Effector memory CD4-positive, alpha-beta T cell (primary cell): ENCODE results near the gene PTPRK.

Experiments
- DNase-seq, 3 donors: peaks; one replicate each; pipeline ENCODE4 v3.0.0-alpha.2; 2020
- H3K27ac ChIP-seq: 2 replicates; pipeline ENCODE4 v1.7.0; 2013; ENCODE audit warnings: mild to moderate bottlenecking, low read length, moderate library complexity; ENCODE audit not compliant: insufficient read depth, poor library complexity, severe bottlenecking
- H3K27me3 ChIP-seq: replicated peaks from 2 replicates; pipeline ENCODE4 v1.7.0; 2013; ENCODE audit warnings: mild to moderate bottlenecking, low read length; ENCODE audit not compliant: insufficient read depth, control insufficient read depth, poor library complexity, severe bottlenecking
- H3K36me3 ChIP-seq: 2 replicates; pipeline ENCODE4 v1.7.0; 2013; ENCODE audit warnings: mild to moderate bottlenecking, low read length, moderate library complexity; ENCODE audit not compliant: control insufficient read depth, insufficient read depth
- H3K4me1 ChIP-seq: 2 replicates; pipeline ENCODE4 v1.7.0; 2013; ENCODE audit warnings: low read length, mild to moderate bottlenecking; ENCODE audit not compliant: control insufficient read depth, insufficient read depth, poor library complexity, severe bottlenecking
- H3K4me3 ChIP-seq: 2 replicates; pipeline ENCODE4 v1.7.0; 2013; ENCODE audit warnings: low read length, low read depth, mild to moderate bottlenecking; ENCODE audit not compliant: insufficient read depth, poor library complexity, severe bottlenecking
- H3K9me3 ChIP-seq: 2 replicates; pipeline ENCODE4 v1.7.0; 2013; ENCODE audit warnings: mild to moderate bottlenecking, low read length, moderate library complexity; ENCODE audit not compliant: control insufficient read depth

PTPRK gene

GRCh38 chr6:128478230-128479047, 42.0 kb downstream of the PTPRK start:
- Histone ChIP-seq H3K27ac (no peak overlapping the region), H3K4me3 (peak overlapping the region; percentile 7), H3K36me3 (no peaks in the 10 kb centered on the region), H3K9me3 (no peaks in the 10 kb centered on the region), H3K27me3 (no peaks in the 10 kb centered on the region), H3K4me1 (no peaks in the 10 kb centered on the region)
- DNase-seq = no peak

- Histone ChIP-seq H3K9me3 (no peaks in the 10 kb centered on the region), H3K4me3 (no peak overlapping the region), H3K27me3 (no peaks in the 10 kb centered on the region), H3K27ac (no peak overlapping the region), H3K4me1 (no peaks in the 10 kb centered on the region), H3K36me3 (no peaks in the 10 kb centered on the region)
- no peak for DNase-seq
Measured at GRCh38 chr6:128474933-128475332, 45.5 kb downstream of the PTPRK start.

- Histone ChIP-seq H3K9me3 (no peaks in the 10 kb centered on the region), H3K4me1 (no peaks in the 10 kb centered on the region), H3K27me3 (no peaks in the 10 kb centered on the region), H3K4me3 (no peak overlapping the region), H3K36me3 (no peaks in the 10 kb centered on the region), H3K27ac (no peak overlapping the region)
- no peak for DNase-seq
Measured at GRCh38 chr6:128474481-128474880, 45.9 kb downstream of the PTPRK start.

- Histone ChIP-seq H3K4me1 (no peaks in the 10 kb centered on the region), H3K27ac (no peak overlapping the region), H3K9me3 (no peaks in the 10 kb centered on the region), H3K27me3 (no peaks in the 10 kb centered on the region), H3K4me3 (no peak overlapping the region), H3K36me3 (no peaks in the 10 kb centered on the region)
- DNase-seq = no peak
Measured at GRCh38 chr6:128471907-128472306, 48.5 kb downstream of the PTPRK start.

GRCh38 chr6:128465368-128466343, 54.7 kb downstream of the PTPRK start:
- Histone ChIP-seq H3K27me3 (no peaks in the 10 kb centered on the region), H3K27ac (no peak overlapping the region), H3K9me3 (no peaks in the 10 kb centered on the region), H3K4me3 (no peak overlapping the region), H3K36me3 (no peaks in the 10 kb centered on the region), H3K4me1 (no peaks in the 10 kb centered on the region)
- DNase-seq = no peak

GRCh38 chr6:128464790-128465189, 55.6 kb downstream of the PTPRK start:
- no peak for DNase-seq
- H3K27ac ChIP-seq = no peak overlapping the region

GRCh38 chr6:128463942-128464341, 56.5 kb downstream of the PTPRK start:
- no peaks in the 10 kb centered on the region for H3K4me1 ChIP-seq
- H3K9me3 ChIP-seq = no peaks in the 10 kb centered on the region
- H3K27me3 ChIP-seq = no peaks in the 10 kb centered on the region
- H3K4me3 ChIP-seq = no peak overlapping the region
- no peak overlapping the region for H3K27ac ChIP-seq
- H3K36me3 ChIP-seq = no peaks in the 10 kb centered on the region
- no peak for DNase-seq

More at GRCh38 chr6:128464790-128465189, 55.6 kb downstream of the PTPRK start:
- Histone ChIP-seq H3K9me3 (no peaks in the 10 kb centered on the region), H3K27me3 (no peaks in the 10 kb centered on the region), H3K4me3 (no peak overlapping the region), H3K36me3 (no peaks in the 10 kb centered on the region), H3K4me1 (no peaks in the 10 kb centered on the region)

GRCh38 chr6:128461501-128461900, 58.9 kb downstream of the PTPRK start:
- H3K9me3 ChIP-seq = no peaks in the 10 kb centered on the region
- DNase-seq = no peak
- H3K4me3 ChIP-seq = no peak overlapping the region
- no peaks in the 10 kb centered on the region for H3K36me3 ChIP-seq
- no peak overlapping the region for H3K27ac ChIP-seq
- H3K4me1 ChIP-seq = no peaks in the 10 kb centered on the region
- no peaks in the 10 kb centered on the region for H3K27me3 ChIP-seq

- DNase-seq = no peak
- H3K4me3 ChIP-seq = no peak overlapping the region
- H3K4me1 ChIP-seq = no peaks in the 10 kb centered on the region
- no peak overlapping the region for H3K27ac ChIP-seq
- H3K27me3 ChIP-seq = no peaks in the 10 kb centered on the region
- H3K9me3 ChIP-seq = no peaks in the 10 kb centered on the region
- H3K36me3 ChIP-seq = no peaks in the 10 kb centered on the region
Measured at GRCh38 chr6:128456510-128457230, 63.7 kb downstream of the PTPRK start.
